Right hindlimb (tissue), 1 donor: ENCODE measurements around the gene CASQ2.

Experiments
- DNase-seq: peaks from one replicate; pipeline ENCODE4 v3.0.0-alpha.2; 2018

Gene CASQ2

DNA sequence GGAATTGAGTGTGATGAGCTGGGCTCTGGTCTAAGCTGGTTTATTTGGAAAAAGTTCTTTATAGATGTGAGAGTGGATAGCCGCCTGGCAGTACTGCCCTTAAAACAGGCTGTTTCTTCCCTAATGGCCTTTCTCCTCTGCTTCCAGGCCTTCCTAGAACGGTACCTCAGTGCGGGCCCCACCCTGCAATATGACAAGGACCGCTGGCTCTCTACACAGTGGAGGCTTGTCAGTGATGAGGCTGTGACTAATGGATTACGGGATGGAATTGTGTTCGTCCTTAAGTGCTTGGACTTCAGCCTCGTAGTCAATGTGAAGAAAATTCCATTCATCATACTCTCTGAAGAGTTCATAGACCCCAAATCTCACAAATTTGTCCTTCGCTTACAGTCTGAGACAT is 77.5 kb downstream of the CASQ2 start:
- no peak for DNase-seq

DNA sequence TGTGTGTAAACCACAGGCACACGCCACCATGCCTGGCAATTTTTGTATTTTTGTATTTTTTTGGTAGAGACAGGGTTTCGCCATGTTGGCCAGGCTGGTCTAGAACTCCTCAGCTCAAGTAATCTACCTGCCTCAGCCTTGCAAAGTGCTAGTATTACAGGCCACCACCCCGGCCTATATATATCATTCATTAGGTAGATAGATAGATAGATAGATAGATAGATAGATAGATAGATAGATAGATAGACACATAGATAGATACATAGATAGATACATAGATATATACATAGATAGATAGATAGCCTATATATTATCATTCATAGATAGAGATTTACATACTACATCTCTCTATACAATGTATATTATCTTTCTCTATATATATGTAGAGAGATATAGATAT is 80.8 kb downstream of the CASQ2 start:
- DNase-seq = no peak

DNA sequence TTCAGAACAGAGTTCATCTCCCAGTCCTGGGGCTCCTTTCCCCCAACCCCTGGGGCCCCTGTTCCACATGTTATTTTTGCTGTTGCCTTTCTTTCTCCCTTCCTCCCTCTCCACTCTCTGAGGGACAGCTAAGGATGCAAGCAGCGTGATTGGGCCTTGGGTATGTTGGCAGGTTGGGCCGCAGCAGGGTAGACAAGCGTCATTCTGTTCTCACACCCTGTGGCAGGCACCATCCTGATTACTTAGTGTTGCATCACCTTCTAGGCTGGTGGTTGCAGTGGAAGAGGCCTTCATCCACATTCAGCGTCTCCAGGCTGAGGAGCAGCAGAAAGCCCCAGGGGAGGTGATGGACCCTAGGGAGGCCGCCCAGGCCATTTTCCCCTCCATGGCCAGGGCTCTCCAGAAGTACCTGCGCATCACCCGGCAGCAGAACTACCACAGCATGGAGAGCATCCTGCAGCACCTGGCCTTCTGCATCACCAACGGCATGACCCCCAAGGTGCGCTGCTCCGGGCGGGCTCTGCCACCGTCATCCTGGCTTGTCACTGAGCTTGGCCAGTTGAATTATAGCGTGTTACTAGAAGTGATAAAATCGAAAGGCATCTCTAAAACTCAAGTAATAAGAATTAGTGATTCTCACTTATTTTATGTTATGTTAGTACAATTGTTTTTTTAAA is 83.3 kb downstream of the CASQ2 start:
- DNase-seq = no peak

DNA sequence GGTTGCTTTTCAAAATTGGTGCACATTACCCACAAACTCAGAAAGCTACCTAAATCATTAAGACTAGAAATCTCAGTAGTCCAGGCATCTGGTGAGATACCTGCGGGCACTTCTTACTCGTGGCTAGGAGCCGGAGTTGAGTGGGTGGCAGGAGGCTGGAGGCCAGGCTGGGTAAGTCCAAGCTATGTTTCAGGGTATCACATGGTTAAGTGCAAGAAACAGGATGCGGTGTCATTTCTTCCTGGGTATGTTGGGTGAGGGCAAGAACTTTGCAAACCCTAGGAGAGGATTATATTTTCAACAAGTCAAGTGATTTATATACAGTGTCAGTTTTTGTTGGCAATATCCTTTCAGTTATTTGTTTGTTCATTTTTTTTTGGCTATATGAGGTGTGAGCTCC is 85.7 kb downstream of the CASQ2 start:
- DNase-seq = no peak

DNA sequence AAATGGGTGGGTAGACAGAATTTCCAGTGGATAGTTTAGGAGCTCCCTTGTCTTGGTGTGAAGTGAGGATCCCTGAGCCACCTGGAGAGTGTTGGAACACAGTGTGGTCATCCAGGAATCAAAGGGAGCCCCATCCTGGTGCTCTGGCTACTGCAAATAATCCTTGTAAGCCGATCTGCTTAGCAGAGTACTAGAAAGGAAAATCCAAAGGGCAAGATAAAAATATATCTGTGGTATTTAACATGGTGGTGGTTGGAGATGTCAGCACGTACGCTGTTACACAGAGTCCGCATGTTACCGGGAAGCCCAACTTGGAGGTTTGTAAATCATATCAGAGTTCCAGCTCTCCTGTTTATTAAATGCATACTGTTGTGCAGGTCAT is 87.8 kb downstream of the CASQ2 start:
- DNase-seq = no peak

DNA sequence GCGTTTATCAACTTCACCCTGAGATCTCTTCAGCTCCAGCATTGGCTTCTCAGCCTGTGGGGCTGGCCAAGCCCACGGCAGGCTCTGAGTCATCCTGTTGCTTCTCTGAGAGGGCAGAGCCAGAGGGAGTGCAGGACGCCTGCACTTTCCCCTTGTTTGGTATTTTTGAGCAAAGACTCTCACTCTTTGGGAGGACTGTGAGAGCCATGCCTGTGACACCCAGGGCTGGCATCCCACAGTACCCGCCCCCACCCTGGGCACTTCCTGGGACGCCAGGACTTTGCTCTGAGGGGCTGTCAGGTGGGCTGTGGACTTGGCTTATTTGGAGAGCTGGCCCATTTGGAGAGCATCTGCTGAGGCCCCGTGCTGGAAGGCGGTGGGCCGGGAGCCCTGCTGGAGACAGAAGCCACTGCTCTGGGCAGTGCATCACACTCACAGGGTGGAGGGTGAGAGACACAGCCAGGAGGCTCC is 89.3 kb downstream of the CASQ2 start:
- no peak for DNase-seq

DNA sequence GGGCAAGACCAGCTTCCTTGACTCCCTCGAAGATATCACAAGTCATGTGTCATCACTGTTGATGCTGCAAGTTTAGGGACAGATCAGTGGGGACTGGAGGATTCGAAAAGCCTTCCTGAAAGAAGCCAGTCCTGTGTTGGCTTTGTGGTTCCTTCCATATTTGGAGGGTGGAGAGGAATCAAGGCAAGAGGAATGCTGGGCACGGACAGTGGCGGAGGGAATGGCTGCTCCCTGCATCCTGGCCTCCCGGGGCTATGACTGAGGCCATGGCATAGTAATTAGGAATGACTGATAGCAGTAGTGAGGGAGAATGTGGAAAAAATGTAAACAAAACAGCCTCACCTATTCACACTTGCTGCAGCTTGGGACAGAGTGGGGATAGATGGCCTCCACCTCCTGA is 90.4 kb downstream of the CASQ2 start:
- no peak for DNase-seq

DNA sequence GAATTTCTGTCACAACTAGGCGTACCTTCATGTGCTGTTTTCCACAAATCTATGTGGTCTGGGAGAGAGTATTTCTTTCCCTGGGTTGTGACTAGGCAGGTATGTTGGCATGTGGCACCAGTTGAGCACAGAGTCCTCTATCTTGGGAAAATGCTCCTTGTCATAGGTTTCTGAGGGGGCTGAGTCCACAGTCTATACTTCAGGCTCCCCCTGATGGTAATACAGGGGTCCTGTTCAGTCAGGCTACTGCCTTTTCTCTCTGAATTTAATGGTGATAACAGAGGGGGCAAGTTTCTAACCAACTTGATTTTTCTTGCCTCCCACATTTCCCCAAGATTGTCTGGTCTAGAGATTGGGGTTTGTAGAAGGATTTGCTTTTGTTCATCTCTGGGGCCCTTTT is 90.9 kb downstream of the CASQ2 start:
- DNase-seq = no peak

DNA sequence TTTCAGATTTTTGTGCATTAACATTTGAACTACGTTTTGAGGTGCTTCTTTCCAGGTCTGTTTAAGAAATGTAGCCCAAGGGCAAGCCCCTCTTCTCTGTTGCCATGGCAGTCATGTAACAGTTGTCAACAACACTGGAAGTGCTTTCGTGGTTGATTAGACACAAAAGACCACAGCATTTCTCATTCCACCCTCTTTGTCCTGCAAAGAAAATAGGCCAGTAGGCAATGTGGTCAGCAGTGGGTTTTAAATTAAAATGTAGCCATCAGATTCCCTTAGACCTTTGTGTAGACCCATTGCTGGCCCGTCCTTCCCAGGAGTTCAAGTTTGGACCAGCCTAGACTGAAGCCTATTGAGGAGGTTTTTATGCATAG is 91.3 kb downstream of the CASQ2 start:
- no peak for DNase-seq

DNA sequence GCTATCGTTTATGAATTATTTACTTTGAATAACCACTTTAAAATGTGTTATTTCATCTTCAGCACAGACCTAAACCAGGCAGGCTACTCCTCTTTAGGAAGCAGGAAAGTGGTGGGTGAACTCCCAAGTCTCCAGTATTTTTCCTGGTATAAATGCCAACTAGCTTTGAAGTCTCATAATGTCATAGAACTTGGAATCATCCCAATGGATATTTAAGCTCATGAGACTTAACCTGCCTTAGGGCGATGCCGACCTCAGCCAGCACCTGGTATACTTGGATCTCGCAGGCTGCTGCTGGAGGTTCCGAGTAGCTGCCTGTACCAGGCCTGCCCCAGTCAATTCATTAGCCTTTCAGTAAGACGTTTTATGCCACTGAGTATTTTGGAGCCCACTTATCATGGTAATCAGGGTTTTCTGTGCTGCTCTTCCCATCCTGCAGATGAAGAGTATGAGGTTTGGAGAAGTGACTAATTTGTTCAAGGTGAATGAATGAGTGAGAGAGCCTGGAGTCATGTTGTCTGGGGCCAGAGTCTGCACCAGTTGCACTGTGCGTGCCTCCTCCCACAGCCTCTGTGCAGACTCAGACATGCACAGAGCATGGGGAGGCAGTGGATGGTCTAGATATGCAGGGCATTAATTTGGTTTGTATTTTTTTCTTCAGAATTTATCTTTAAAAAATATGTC is 91.9 kb downstream of the CASQ2 start:
- DNase-seq = no peak

DNA sequence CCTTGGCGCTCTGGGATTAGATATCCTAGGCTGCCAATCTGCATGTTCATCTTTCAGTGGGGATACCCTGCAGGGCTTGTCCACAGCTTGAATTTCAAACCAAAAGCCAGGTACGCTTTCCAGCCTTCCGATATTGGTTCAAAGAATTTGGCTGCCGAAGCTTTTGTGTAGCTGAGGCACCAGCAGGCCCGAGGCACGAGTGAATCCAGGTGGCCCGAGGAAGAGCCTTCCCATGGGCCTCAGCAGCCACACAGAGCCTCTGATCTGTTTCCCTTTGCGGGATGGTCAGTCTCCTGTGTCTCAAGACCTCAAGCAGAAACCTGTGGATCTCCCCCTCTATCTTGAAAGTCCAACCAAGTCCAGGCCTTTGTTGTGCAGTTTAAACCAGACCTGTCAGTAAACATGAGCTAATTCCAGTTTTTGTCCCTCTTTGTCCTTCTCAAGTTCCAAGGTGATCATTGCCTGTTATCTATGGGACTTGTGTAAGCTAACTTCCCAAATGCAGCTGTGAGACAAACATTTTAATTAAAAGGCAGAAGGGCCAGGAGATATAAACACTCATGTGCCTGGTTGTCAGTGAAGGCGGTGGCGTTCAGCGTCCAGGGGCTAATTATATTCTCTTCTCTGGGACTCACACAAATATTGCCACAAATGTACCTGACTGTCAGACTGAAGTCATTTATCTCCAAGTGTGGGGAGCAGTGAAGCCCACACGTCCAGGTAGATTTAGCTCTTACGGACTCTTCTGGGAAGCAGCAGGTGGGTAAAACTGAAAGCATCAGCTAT is 96.1 kb downstream of the CASQ2 start:
- no peak for DNase-seq

DNA sequence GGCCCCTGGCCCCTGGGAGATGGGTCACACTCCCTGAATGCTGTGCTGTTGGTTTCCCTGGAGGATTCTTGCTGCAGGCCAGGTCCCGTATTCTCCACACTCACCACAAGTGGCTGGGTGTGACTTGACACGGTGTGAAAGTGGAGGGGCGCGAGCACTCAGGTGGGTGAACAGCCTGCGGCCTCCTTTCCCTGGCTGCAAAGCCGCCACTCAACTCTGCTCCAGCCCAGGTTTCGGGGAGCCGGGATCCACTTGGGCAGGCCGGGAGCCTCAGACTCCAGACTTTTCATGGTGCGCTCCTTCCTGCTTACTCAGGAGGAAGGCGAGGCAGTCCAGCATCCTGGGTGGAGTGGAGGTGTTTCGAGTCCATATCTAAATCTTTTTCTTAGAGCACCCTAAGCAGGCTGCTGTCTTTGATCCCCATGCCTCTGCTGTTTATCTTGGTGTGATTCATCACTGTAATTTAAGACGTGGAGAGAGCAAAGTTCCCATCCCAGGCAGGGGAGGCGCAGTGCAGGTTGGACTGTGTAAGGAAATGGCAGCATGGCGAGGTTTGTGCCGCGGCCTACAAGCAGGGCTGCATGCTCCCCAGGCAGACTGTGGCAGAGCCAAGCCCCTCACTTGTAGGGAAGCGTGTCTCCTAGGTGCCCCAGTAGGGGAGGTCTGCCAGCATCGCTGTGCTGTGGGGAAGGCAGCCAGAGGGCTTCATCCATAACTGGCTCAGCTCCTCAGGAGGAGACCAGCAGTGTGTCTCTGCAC is 97.2 kb downstream of the CASQ2 start:
- no peak for DNase-seq

DNA sequence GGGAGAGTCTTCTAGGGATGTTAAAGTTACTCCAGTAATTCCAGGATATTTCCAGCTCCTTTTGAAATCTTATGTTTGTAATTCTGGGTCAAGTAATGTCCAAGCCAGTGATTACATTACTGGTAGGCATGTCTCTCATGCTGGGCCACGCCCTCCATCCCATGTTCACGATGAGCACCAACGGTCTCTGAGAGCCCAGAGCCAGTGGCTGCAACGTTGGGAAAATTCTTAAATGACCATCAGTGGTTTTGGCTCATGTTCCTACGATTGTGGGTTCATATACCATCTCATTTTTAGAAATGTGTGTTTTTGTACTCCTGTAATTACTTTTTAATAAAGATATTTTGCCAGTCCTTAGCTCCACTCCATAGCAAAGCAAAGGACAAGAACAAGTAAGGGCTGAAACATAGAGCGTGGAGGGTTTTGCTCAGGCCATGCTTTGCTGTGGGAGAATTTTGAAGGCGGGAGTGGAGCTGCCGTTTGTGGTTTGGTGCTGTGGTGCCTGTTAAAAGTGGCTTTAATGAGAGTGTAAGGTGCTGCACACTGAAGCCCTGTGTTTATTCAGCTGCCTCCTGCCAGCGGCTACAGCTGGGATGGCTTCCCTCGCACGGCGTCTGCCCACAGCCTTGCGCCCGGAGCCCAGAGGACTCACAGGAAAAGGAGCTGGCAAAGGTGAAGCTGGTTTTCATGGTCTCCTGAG is 97.9 kb downstream of the CASQ2 start:
- no peak for DNase-seq

DNA sequence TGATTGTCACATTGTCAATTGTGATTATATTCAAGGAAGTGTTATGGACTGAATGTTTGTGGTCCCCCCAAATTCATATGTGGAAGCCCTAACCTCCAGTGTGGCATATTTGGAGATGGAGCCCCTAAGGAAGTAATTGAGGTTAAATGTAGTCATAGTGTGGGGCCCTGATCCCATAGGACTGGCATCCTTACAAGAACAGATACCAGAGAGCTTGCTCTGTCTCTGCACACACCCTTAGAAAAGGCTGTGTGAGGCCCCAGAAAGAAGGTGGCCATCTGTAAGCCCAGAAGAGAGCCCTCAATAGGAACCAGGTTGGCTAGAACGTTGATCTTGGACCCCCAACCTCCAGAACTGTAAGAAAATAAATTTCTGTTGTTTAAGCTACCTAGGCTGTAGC is 98.6 kb downstream of the CASQ2 start:
- DNase-seq = no peak

DNA sequence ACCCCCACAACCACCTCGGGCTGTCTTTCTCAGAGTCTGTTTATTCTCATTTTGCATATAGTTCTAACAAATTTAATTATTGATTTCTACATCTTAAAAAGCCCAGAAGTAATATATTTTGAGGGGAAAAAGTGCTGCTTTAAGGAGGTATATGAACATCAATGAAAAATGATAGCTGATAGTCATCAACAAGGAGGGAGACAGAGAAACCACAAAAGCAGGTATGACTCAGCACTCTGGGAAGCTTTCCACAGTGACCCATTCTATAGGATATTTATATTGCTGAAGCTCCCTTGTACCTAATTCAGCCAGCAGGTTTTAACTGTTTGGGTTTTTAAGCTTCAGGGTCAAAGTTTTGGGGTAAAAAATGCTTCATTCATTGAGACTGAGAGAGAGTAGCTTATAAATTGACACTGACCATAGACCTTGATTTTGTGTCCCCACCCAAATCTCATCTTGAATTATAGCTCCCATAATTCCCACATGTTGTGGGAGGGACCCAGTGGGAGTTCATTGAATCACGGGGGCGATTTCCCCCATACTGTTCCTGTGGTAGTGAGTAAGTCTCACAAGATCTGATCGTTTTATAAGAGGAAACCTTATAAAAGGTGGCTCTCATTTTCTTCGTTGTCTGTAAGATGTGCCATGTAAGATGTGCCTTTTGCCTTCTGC is 99.4 kb downstream of the CASQ2 start:
- DNase-seq = no peak

DNA sequence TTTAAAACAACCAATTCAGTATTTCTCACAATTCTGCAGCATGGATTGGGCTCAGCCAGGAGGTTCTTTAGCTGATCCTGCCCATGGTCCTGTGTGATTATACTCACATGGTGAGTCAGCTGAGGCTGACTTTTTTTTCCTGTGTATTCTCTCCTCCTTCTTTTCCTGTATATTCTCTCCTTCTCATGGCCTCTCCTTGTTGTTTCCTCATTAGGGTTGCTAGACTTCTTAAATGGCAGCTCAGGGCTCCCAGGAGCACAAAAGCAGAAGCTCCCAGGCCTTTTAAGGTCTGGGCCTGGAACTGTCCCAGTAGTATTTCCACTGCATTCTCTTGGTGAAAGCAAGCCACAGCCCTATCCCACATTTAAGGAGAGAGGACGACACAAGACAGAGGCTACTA is 99.9 kb downstream of the CASQ2 start:
- DNase-seq = no peak

DNA sequence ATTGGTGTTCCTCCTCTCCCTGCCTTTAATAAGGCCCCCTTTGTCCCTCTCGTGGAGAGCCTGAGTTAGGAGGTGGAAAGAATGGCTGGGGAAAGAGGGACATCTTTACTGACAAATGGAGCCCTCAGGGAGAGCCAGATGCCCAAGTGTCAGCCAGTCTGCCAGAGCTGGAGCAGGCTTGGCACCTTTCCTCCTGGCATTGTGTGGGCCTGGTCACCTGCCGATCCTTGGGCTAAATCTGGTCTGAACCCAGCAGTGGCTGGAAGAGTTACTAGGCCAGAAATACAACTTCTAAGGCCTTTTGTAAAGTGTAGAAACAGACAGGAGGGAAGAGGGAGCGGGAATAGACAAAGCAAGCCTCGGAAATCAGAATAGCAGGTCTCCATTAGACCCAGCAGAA is 101.8 kb downstream of the CASQ2 start:
- no peak for DNase-seq

DNA sequence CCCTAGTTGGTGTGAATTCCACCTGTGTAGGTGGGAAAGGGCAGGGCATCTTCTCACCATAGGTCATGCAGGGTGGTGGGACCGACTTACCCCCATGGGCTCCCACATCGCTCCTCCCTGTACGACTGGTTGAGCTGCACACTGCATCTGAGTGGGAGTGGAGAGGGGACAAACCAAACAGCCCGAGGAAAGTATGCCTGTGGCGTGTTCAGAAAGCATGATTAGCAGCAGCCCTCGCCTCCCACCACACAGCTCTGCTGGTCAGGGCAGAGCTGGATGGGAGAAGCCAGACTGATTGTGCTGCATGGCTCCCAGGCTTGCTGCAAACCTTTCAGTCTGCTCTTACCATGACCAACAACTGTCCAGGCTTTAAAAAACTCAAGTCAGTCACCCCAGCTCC is 102.3 kb downstream of the CASQ2 start:
- no peak for DNase-seq

DNA sequence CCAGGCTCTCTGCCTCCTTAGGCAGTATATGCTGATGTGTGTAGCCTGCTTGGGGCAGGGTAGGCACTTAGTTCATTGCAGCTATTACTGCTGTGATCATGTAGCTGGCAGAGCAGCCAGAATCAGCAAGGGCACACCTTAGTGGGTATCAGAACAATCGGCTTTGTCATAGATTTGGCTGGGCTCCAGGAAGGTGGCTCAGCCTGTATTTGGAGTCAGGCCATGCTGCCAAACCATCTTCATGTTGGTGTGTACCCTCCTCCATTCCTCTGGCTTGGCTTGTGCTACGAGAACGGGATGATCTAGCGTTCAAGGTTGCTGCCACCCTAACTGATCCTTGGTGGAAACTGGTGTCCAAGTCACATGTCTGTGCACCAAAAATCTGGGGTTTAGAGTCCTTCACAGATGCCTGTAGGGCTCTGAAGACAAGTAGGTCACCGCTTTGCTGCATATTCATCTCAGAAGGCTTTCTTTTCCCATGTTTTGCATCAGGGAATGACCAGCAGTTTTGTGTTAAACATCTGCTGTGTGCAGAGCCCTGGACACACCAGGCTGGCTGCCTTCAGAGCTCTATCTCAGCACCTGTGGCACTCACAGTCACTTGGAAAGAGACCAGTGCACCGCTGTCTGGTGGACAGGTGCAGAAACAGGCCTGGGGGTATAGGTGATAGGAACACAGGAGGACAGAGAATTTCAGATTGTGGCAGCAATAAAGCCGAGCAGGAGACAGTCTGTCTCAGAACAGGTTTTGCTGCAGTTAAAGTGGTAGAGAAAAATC is 103.0 kb downstream of the CASQ2 start:
- no peak for DNase-seq

DNA sequence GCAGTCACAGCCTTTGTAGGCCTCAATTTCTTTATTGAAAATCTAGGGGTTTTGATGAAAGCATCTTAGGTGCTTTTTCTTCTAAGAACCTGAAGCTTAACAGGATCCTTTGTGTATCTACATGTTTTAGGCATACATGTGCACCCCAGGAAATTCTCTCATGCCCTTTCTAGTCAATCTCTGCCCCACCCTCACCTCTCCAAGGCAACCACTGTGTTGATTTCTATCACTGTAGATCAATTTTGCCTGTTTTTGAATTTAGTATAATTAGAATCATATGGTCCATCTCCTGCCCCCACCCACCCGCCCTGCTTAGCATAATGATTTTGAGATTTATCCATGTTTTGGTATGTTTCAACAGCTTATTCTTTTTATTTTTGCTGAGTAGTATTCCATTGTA is 107.4 kb downstream of the CASQ2 start:
- no peak for DNase-seq

DNA sequence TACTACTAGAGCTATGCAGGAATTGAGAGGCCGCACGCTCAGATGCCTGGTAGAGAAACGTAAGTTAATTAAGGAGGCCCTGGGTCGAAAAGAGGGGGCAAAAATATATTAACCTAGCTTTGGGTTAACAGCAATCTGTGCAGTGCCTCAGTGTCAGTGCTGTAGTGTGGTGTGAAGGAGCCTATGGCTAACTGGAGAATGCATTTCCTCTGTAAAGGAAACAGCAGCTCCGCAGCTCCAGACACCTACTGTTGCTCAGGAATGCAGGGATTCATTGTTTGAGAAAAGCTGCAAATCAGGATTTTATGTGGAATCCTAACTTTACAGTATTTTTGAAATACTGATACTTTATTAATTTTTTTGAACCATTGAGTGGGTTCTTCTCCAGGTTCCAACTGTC is 108.4 kb downstream of the CASQ2 start:
- DNase-seq = no peak
